ENCODE measurements around the gene PLD6.

- TF ChIP-seq CTCF (conservative IDR thresholded peaks at IDR 0.05; ENCODE audit: low read depth, low read length), result no peak
- no peak for TF ChIP-seq EZH2 (IDR thresholded peaks at IDR 0.05; ENCODE audit: borderline replicate concordance, low read depth, low read length, poor library complexity, severe bottlenecking)
Measured at GRCh38 chr17:17235212-17236174, 29.4 kb upstream of the PLD6 start.
